Measurements from ENCODE around the gene HAO2.

DNA sequence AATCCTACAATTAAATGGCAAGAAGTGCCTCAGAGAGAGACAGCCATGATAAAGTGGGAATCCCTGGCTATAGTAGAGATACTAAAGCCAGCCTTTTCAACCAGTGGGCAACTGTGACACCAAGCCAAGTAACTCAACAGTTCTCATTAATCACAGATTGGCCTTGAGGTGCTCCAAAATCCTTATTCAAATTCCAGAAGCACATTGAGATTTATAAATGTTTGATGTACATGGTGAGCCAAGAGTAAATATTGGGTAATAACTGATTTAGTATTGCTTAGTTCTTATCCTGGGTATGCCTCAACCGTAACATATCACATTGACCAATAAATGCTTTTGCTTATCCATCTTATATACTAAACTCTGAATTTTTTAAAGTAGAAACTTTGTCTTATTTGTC lies 17.1 kb downstream of the HAO2 start:
- TF ChIP-seq EZH2phosphoT487 (IDR thresholded peaks at IDR 0.05; ENCODE audit: unreplicated experiment) (no peak), REST (IDR thresholded peaks at IDR 0.05; ENCODE audit: unreplicated experiment) (no peak), POLR2AphosphoS5 (IDR thresholded peaks at IDR 0.05; ENCODE audit: low read depth) (no peak), JUNB (IDR thresholded peaks at IDR 0.05; ENCODE audit: unreplicated experiment) (no peak), CREB1 (CRISPR knock-in tag; IDR thresholded peaks at IDR 0.05; ENCODE audit: low read depth) (no peak), EZH2 (IDR thresholded peaks at IDR 0.05; ENCODE audit: low read depth, unreplicated experiment) (no peak), ZNF114 (CRISPR knock-in tag; IDR thresholded peaks at IDR 0.05) (no peak), ZNF331 (CRISPR knock-in tag; IDR thresholded peaks at IDR 0.05; ENCODE audit: low read depth) (no peak)
- TF ChIP-seq, protein P1, sequence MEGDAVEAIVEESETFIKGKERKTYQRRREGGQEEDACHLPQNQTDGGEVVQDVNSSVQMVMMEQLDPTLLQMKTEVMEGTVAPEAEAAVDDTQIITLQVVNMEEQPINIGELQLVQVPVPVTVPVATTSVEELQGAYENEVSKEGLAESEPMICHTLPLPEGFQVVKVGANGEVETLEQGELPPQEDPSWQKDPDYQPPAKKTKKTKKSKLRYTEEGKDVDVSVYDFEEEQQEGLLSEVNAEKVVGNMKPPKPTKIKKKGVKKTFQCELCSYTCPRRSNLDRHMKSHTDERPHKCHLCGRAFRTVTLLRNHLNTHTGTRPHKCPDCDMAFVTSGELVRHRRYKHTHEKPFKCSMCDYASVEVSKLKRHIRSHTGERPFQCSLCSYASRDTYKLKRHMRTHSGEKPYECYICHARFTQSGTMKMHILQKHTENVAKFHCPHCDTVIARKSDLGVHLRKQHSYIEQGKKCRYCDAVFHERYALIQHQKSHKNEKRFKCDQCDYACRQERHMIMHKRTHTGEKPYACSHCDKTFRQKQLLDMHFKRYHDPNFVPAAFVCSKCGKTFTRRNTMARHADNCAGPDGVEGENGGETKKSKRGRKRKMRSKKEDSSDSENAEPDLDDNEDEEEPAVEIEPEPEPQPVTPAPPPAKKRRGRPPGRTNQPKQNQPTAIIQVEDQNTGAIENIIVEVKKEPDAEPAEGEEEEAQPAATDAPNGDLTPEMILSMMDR (conservative IDR thresholded peaks at IDR 0.05; ENCODE audit: low read depth in 2 of 2): no peak
- TF ChIP-seq, protein P2, sequence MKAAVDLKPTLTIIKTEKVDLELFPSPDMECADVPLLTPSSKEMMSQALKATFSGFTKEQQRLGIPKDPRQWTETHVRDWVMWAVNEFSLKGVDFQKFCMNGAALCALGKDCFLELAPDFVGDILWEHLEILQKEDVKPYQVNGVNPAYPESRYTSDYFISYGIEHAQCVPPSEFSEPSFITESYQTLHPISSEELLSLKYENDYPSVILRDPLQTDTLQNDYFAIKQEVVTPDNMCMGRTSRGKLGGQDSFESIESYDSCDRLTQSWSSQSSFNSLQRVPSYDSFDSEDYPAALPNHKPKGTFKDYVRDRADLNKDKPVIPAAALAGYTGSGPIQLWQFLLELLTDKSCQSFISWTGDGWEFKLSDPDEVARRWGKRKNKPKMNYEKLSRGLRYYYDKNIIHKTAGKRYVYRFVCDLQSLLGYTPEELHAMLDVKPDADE (IDR thresholded peaks at IDR 0.05): no peak
